Frontal cortex (tissue), 4 donors: ENCODE data around the gene CUL5. TPM values are rescaled to one million over a fixed set of nuclear protein-coding genes. Genes with fewer than 3 reads are reported as not detected.
A peak's percentile ranks its signal among the peaks of the same experiment; 100 is the strongest.

ENCODE experiments used
- DNase-seq, 2 donors: peaks; one replicate each; pipeline ENCODE4 v3.0.0; 2012; ENCODE audit warnings: low spot score in 2 of 2
- FAIRE-seq: peaks from 2 replicates; lab custom pipeline; 2012; peaks lifted over from hg19 to GRCh38; lab: Jason Lieb, UNC
- total RNA-seq: library from RNA; depleted of rRNA; stranded (reverse); fragments of >200 nt; gene quantifications from one replicate; pipeline ENCODE4 v1.2.3, GENCODE V29; 2014
- donor health status: control.
- donor health status: control.
- donor health status: control.

The CUL5 gene
- total RNA-seq: 117 TPM

- no peak for FAIRE-seq
Observed at GRCh38 chr11:108008656-108009496, at the start of gene CUL5. CUL5 (plus strand) TSS chr11:108008898; CDS start chr11:108009349, 451 bp downstream.

GRCh38 chr11:107961480-107961879 lies 47.2 kb upstream of the CUL5 start:
- DNase-seq (no peak), FAIRE-seq (no peak)

More at GRCh38 chr11:108008656-108009496, at the start of gene CUL5:
- peak; percentile 83 to 86 for DNase-seq

- DNase-seq: no peak
- no peak for FAIRE-seq
Observed at GRCh38 chr11:107962181-107962580, 46.5 kb upstream of the CUL5 start.

GRCh38 chr11:107963091-107963490 lies 45.6 kb upstream of the CUL5 start:
- DNase-seq (no peak), FAIRE-seq (no peak)

- no peak for FAIRE-seq
- no peak for DNase-seq
Observed at GRCh38 chr11:107969219-107969618, 39.5 kb upstream of the CUL5 start.

GRCh38 chr11:107970049-107970448 lies 38.6 kb upstream of the CUL5 start:
- FAIRE-seq (no peak), DNase-seq (no peak)

- DNase-seq (no peak), FAIRE-seq (no peak)
Observed at GRCh38 chr11:107973641-107974040, 35.1 kb upstream of the CUL5 start.

- FAIRE-seq (no peak), DNase-seq (no peak)
Observed at GRCh38 chr11:107988397-107989158, 20.1 kb upstream of the CUL5 start.

- FAIRE-seq (no peak), DNase-seq (no peak)
Observed at GRCh38 chr11:107991868-107992414, 16.8 kb upstream of the CUL5 start.

GRCh38 chr11:107996006-107996776 lies 12.5 kb upstream of the CUL5 start:
- DNase-seq: no peak
- FAIRE-seq: no peak

- DNase-seq (no peak), FAIRE-seq (no peak)
Observed at GRCh38 chr11:107998761-107999160, 9.9 kb upstream of the CUL5 start.

GRCh38 chr11:107999759-108000455 lies 8.8 kb upstream of the CUL5 start:
- DNase-seq (no peak), FAIRE-seq (no peak)

- DNase-seq (no peak), FAIRE-seq (no peak)
Observed at GRCh38 chr11:108002476-108002875, 6.2 kb upstream of the CUL5 start.

GRCh38 chr11:108003623-108004022 lies 5.1 kb upstream of the CUL5 start:
- FAIRE-seq (no peak), DNase-seq (no peak)

GRCh38 chr11:108007819-108008218 lies 879 bp upstream of the CUL5 start:
- DNase-seq (no peak), FAIRE-seq (no peak)

GRCh38 chr11:108009497-108010370 lies 1.0 kb downstream of the CUL5 start:
- DNase-seq: peak in 1 of 2 donors; percentile 8
- FAIRE-seq: no peak

GRCh38 chr11:108012139-108012725 lies 3.5 kb downstream of the CUL5 start:
- FAIRE-seq (no peak), DNase-seq (no peak)

- no peak for FAIRE-seq
- no peak for DNase-seq
Observed at GRCh38 chr11:108016647-108017046, 7.9 kb downstream of the CUL5 start.
